LoVo (cell line): ENCODE results near the gene RBBP9.
"Not testable (repeated sequence)": the region's sequence is repeated elsewhere in the genome, so short reads cannot be mapped to it uniquely, and the experiment has no call there.

ENCODE experiments used
- DNase-seq: peaks from one replicate; pipeline ENCODE4 v3.0.0-alpha.2; 2016; ENCODE audit warnings: low spot score

Gene RBBP9

DNA sequence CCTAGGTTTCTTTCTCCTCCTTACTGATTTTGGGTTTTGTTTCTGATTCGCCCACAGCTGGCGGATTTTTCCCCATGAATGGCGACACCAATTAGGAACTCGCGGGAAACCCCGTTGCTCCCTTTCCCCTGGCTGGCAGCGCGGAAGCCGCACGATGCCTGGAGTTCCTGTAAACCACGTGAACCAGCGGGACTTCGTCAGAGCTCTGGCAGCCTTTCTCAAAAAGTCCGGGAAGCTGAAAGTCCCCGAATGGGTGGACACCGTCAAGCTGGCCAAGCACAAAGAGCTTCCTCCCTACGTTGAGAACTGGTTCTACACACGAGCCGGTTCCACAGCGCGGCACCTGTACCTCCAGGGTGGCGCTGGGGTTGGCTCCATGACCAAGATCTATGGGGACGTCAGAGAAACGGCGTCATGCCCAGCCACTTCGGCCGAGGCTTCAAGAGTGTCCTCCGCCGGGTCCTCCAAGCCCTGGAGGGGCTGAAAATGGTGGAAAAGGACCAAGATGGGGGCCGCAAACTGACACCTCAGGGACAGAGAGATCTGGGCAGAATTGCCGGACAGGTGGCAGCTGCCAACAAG is 7.5 kb upstream of the RBBP9 start:
- DNase-seq, result no peak

DNA sequence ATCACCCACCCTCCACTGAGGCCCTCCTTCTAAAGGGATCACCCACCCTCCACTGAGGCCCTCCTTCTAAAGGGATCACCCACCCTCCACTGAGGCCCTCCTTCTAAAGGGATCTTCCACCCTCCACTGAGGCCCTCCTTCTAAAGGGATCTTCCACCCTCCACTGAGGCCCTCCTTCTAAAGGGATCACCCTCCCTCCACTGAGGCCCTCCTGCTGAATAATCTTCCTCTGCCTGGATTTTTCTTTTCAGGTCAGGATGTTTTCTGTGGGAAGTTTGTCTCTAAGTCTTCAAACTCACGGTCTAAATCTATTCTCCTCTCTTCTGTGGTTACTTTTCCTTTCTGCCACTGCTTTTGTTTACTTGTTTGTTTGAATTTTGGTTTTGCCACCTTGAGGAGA is 4.6 kb upstream of the RBBP9 start:
- DNase-seq, result not testable (repeated sequence)

DNA sequence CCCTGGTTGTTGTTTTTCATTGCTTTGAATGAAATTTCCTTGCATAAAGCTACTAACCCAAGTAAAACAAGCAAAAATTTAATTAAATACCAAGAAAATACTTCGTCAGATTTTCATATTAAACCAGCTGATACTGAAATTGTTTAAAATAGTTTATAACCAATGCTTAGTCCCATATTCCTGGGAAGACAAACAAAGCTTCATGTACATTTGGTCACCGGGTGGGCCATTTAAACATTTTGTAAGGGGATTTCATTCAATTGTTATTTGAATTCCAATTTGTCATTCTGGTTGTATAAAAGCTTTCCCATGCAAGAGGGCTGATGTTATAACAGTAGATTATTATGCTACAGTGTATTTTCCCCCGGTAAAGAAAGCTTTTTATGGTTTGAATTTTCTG is 578 bp upstream of the RBBP9 start:
- no peak for DNase-seq

GRCh38 chr20:18496042-18496441 is 983 bp downstream of the RBBP9 start:
- no peak for DNase-seq

- no peak for DNase-seq
Observed at GRCh38 chr20:18488301-18488700, 8.7 kb downstream of the RBBP9 start.

DNA sequence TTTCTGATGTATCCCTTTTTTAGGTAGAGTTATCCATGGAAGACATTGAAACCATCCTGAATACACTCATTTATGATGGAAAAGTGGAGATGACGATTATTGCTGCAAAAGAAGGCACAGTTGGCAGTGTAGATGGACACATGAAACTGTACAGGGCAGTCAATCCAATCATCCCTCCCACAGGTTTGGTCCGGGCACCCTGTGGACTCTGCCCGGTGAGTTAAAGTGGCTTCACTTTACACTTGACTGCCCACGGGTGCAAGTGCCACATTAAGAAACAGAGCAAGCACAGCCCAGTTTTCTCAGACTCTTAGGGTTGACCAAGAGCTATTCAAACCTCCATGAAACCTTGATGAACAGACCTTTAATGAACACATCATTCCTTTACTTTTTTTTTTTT is 15.4 kb downstream of the RBBP9 start:
- no peak for DNase-seq

DNA sequence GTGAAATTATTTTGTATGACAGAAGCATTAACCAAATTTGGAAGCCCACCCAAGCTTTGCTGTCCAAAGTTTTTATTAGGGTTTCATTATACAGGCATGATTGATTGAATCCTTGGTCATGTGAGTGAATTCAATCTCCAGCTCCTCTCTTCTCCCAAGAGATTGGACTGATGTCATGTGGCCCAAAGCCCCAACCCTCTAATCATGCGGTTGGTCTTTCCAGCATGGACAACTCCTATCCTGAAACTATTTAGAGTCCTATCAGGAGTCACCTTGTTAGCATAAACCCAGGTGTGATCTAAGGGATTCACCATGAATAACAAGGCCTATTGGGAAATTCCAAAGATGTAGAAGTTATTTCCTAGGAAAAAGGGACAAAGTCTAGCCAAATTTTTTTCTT is 19.2 kb downstream of the RBBP9 start:
- DNase-seq, result no peak

GRCh38 chr20:18477218-18477617 is 19.8 kb downstream of the RBBP9 start:
- no peak for DNase-seq

GRCh38 chr20:18466894-18467730 is 29.9 kb downstream of the RBBP9 start, which contains the start of the genes DZANK1 and POLR3F:
TSS of gene DZANK1 (minus strand) at chr20:18467030. CDS start at chr20:18465358, 1,672 bp downstream.
TSS of gene POLR3F (plus strand) at chr20:18467390. CDS start at chr20:18467507, 117 bp downstream.
- DNase-seq, result peak; percentile 96

- no peak for DNase-seq
Observed at GRCh38 chr20:18466574-18466893, 30.5 kb downstream of the RBBP9 start.

- no peak for DNase-seq
Observed at GRCh38 chr20:18465536-18466200, 31.4 kb downstream of the RBBP9 start.

- DNase-seq, result no peak
Observed at GRCh38 chr20:18456600-18456999, 40.4 kb downstream of the RBBP9 start.

DNA sequence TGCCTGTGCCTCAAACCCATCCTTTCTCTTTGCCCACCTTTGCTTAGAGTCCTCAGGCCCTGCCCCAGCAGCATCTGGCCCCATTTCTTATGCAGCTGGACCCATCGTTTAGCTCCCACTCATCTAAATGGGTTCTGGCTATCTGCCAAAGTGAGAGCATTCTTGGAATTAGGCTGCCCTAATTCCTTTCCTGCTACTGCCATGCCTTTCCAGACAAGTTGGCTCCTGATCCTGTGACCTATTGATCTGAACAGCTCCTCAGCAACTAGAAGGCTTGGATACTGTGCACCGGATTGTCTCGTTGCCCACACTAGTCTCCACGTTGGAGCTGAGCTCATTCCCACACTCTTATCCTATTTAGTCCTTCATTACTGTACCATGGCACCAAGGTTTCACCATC is 53.1 kb downstream of the RBBP9 start:
- DNase-seq, result no peak

GRCh38 chr20:18440403-18440802 is 56.6 kb downstream of the RBBP9 start:
- no peak for DNase-seq

GRCh38 chr20:18436847-18437246 is 60.2 kb downstream of the RBBP9 start:
- DNase-seq, result no peak
